OCI-LY7 (cell line): Measurements from ENCODE around the gene MAP1B.

Source experiments
- CTCF ChIP-seq: fragments of 200-600 bp; sonication (generic); conservative IDR thresholded peaks from 2 replicates; pipeline ENCODE4 v1.5.1; 2014; ENCODE audit warnings: mild to moderate bottlenecking, antibody characterized with exemption, low read length, moderate library complexity, mixed read lengths
- EZH2phosphoT487 ChIP-seq: fragments of 200-600 bp; sonication (generic); IDR thresholded peaks from 2 replicates; pipeline ENCODE4 v1.6.1; 2018; ENCODE audit warnings: low read depth, borderline replicate concordance, mild to moderate bottlenecking, mixed run types, antibody characterized with exemption, low read length, moderate library complexity, mixed read lengths

GRCh38 chr5:72115296-72115695 is 8.0 kb downstream of the MAP1B start:
- TF ChIP-seq CTCF = no peak
- no peak for TF ChIP-seq EZH2phosphoT487
